ENCODE data around the gene ANKRD50.

Gene ANKRD50

DNA sequence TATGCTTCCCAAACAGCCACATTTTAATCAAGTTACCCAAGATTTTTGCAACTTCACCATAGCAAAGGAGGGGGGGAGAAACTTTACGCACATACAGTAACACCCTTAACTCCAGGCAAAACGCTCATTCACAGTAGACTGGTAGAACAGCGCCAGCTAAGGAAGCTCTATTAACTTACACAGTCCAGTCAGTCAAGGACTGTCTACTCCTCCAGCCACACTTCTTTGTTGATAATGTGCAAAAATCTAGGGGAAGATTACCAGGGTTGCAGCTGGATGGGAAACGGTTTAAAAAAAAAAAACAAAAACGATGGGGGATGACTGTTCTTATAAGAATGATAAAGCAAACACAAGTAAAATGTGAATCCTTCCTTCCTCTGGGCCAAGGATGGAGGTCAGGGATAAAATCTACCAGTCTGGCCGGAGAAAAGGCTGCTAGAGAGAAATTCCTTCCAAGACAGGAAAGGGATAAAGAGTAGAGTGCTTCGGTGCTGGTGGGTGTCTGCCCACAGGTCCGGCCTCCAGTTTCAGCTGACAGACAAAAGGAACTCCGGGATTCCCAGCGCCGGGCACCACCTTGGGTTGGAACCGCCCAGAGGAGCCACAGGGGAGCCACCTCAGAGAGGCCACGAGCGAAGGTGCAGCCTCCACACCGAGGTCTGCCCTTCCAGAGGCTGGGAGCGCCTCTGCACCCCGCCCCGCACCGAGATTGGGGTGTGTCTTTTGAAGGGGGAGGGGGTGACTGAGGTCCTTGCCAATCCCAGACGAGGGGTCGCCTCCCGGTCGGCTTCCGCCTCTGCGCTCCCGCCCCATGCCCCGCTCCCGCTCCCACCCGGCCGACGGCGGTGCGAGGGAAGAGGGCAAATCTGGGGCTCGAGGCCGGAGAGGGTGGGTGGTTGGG, 811 bp downstream of the ANKRD50 start:
- ChIA-PET POLR2A (ENCODE audit: low non-redundant PET) (interaction anchor here (0.6 to 0.7 kb wide), 2 partner anchors 377 to 532 kb away, joined by 3 to 4 read pairs; no protein-coding TSS in a partner anchor), CTCF (interaction anchor here (0.7 kb wide), 1 partner anchor 326 kb away, joined by 3 read pairs; no protein-coding TSS in a partner anchor)
- peak; percentile 67 for DNase-seq (ENCODE audit: low spot score)
- H3K27ac ChIP-seq, result peak overlapping the region; percentile 100
- peak; percentile 44 for TF ChIP-seq CTCF (conservative IDR thresholded peaks at IDR 0.05; ENCODE audit: low read depth)

GRCh38 chr4:124710911-124711310, 1.6 kb downstream of the ANKRD50 start:
- H3K27ac ChIP-seq, result no peak overlapping the region
- ChIA-PET POLR2A (ENCODE audit: low non-redundant PET) (interaction anchor here (0.7 kb wide), 1 partner anchor 376 kb away, joined by 4 read pairs; no protein-coding TSS in a partner anchor), CTCF (interaction anchor here (1.2 kb wide), 1 partner anchor 178 kb away, joined by 4 read pairs; no protein-coding TSS in a partner anchor)
- DNase-seq (ENCODE audit: low spot score), result no peak
- TF ChIP-seq CTCF (conservative IDR thresholded peaks at IDR 0.05; ENCODE audit: low read depth), result no peak

- no peak for DNase-seq (ENCODE audit: low spot score)
- ChIA-PET POLR2A (ENCODE audit: low non-redundant PET) (no interaction called here), CTCF (interaction anchor here (1.2 kb wide), 1 partner anchor 177 kb away, joined by 4 read pairs; no protein-coding TSS in a partner anchor)
- peak overlapping the region; percentile 60 for H3K27ac ChIP-seq
- no peak for TF ChIP-seq CTCF (conservative IDR thresholded peaks at IDR 0.05; ENCODE audit: low read depth)
These were observed 2.4 kb downstream of the ANKRD50 start for GRCh38 chr4:124710015-124710741.

DNA sequence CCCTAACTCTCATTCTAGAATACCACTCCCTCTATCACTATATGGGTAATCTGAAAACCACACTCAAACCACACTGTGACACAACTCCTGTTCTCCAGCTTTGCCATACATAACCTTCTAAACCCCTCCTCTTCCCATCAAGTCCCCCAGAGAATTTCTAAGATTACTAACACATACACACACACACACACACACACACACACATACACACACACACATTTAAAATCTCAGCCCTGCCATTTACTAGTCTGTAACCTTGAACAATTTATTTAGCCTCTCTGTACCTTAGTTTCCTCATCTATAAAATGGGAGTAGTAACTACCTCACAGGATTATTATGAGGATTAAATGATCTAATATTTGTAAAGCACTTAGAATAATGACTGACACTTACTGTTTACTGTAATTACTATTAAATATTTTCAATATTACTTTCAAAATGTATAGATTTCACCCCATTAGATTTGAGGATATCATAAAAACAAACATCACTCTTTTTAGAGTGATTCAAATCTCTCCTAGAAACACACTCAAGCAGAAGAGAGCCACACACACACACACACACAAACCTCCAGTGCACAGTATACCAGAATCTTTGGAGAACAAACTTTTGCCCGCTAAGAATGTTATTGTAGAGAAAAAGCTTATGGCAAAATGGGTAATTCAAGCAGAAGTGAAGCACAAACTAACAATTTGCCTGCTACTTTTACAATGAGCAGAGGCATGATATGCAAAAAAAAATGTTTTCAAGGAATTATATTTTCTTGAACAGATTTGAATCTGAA, 3.8 kb downstream of the ANKRD50 start:
- CTCF ChIA-PET, result no interaction called here
- no peak overlapping the region for H3K27ac ChIP-seq
- POLR2A ChIA-PET (ENCODE audit: low non-redundant PET), result no interaction called here
- no peak for TF ChIP-seq CTCF (conservative IDR thresholded peaks at IDR 0.05; ENCODE audit: low read depth)
- no peak for DNase-seq (ENCODE audit: low spot score)

DNA sequence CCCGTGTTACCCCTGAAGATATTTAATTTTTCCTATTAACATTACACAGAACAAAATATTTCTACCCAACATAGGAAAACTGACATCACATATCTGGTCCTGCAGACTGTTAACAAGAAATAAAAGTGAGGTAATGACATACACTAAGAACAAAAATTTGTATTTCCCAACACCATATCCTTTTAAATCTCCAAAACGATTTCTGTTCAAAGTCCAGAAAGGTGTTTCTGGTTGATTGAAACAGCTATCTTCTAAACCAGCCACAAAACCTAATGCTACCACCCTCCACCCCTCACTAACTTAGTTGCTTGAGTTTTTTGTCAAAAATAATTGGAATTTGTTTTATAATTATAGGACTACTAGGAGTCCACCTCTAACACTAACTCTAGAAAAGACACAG, 7.1 kb downstream of the ANKRD50 start:
- no peak for DNase-seq (ENCODE audit: low spot score)
- no peak overlapping the region for H3K27ac ChIP-seq
- ChIA-PET POLR2A (ENCODE audit: low non-redundant PET) (no interaction called here), CTCF (no interaction called here)
- TF ChIP-seq CTCF (conservative IDR thresholded peaks at IDR 0.05; ENCODE audit: low read depth), result no peak

- no peak overlapping the region for H3K27ac ChIP-seq
- no peak for TF ChIP-seq CTCF (conservative IDR thresholded peaks at IDR 0.05; ENCODE audit: low read depth)
- ChIA-PET CTCF (no interaction called here), POLR2A (ENCODE audit: low non-redundant PET) (no interaction called here)
- DNase-seq (ENCODE audit: low spot score), result no peak
These were observed 9.4 kb downstream of the ANKRD50 start for GRCh38 chr4:124703154-124703553.

All from RWPE1 (cell line).